ENCODE measurements around the gene ATP5MG.

ATP5MG gene

GRCh38 chr11:118442908-118443589 lies 41.6 kb downstream of the ATP5MG start:
- DNase-seq: no peak

- no peak for DNase-seq
Measured at GRCh38 chr11:118443590-118444218, 42.3 kb downstream of the ATP5MG start.

GRCh38 chr11:118447423-118447822 lies 46.0 kb downstream of the ATP5MG start:
- DNase-seq: no peak

GRCh38 chr11:118448294-118448693 lies 46.9 kb downstream of the ATP5MG start:
- no peak for DNase-seq

GRCh38 chr11:118449316-118449918 lies 48.0 kb downstream of the ATP5MG start:
- no peak for DNase-seq

GRCh38 chr11:118450451-118450850 lies 49.0 kb downstream of the ATP5MG start:
- no peak for DNase-seq

Measured in suppressor macrophage treated with lipopolysaccharide for 1 hour (primary cell).